SK-N-SH treated with all-trans-retinoic acid at 6 μM for 48 hours (cell line): Measurements from ENCODE around the gene TCEA2.

ENCODE experiments used
- ARNTL ChIP-seq: fragments of 450-650 bp; formaldehyde crosslinking; IDR thresholded peaks from 2 replicates; pipeline ENCODE4 v1.5.0; 2020; ENCODE audit warnings: low read depth, mild to moderate bottlenecking, moderate library complexity, borderline replicate concordance
- BACH2 ChIP-seq: fragments of 250-450 bp; sonication (Bioruptor Pico); IDR thresholded peaks from 2 replicates; pipeline ENCODE4 v1.9.0; 2021; ENCODE audit warnings: mild to moderate bottlenecking, borderline replicate concordance
- GLIS3 ChIP-seq: fragments of 250-450 bp; sonication (Bioruptor Pico); IDR thresholded peaks from 2 replicates; pipeline ENCODE4 v1.5.0; 2020; ENCODE audit warnings: mild to moderate bottlenecking, moderate library complexity
- OSR1 ChIP-seq: fragments of 250-450 bp; sonication (Bioruptor Pico); IDR thresholded peaks from 2 replicates; pipeline ENCODE4 v1.8.0; 2022; ENCODE audit warnings: moderate library complexity, mild to moderate bottlenecking, inconsistent platforms
- PPARA ChIP-seq: fragments of 250-450 bp; sonication (Bioruptor Pico); IDR thresholded peaks from 2 replicates; pipeline ENCODE4 v1.5.0; 2020; ENCODE audit warnings: mild to moderate bottlenecking, borderline replicate concordance
- RARB ChIP-seq: fragments of 250-450 bp; sonication (Bioruptor Pico); IDR thresholded peaks from 2 replicates; pipeline ENCODE4 v1.8.0; 2021; ENCODE audit warnings: mild to moderate bottlenecking, moderate library complexity
- SNAI2 ChIP-seq: fragments of 250-450 bp; sonication (Bioruptor Pico); IDR thresholded peaks from 2 replicates; pipeline ENCODE4 v1.5.0; 2020; ENCODE audit warnings: mild to moderate bottlenecking, moderate library complexity
- TOX ChIP-seq: fragments of 250-450 bp; sonication (Bioruptor Pico); IDR thresholded peaks from 2 replicates; pipeline ENCODE4 v1.8.0; 2021; ENCODE audit warnings: mild to moderate bottlenecking, moderate library complexity, borderline replicate concordance
- ZFP3 ChIP-seq: fragments of 250-450 bp; sonication (Bioruptor Pico); IDR thresholded peaks from 2 replicates; pipeline ENCODE4 v1.5.0; 2020; ENCODE audit warnings: mild to moderate bottlenecking, moderate library complexity
- ZNF565 ChIP-seq: fragments of 450-650 bp; formaldehyde crosslinking; conservative IDR thresholded peaks from 2 replicates; pipeline ENCODE4 v1.5.0; 2020; ENCODE audit warnings: low read depth, mild to moderate bottlenecking, moderate library complexity
- TF ChIP-seq, protein P1 (sequence below): fragments of 250-450 bp; sonication (Bioruptor Pico); IDR thresholded peaks from 2 replicates; pipeline ENCODE4 v1.8.0; 2020; ENCODE audit warnings: mild to moderate bottlenecking, moderate library complexity, borderline replicate concordance

DNA sequence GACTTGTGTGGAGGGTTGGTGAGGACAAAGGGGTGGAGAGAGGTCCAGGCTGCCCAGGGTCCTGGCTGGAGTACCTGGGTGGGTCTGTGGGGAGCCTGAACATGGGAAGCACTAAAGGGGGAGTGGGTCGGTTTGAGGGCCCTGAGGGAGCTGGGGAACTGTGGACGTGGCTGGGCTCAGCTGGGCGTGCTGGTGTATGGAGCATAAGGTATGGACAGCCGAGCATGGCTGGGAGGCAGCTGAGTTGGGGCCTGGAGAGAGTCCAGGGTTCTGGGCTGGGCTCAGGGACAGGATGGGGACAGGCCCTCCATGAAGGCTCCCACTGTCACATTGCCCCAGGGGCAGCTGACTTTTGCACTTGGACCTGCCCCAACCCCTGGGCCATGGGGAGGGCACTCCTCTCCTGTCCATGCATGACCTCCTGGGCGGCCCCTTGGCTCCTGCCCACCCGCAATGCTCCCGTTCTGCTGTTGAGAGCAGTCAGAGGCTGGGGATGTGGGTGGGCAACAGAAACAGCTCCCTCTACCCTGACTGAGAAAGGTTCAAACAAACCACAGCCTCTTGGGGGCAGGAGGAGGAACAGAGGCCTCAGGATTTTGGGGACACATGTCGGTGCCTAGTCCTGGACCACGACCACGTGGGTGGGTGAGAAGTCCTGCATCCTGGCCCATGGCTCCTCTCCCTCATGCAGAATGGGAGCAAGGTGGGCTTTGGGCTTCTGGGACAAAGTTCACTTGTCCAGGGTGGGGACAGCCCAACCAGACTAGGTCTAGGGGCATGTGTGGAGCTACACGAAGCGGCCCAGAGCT, 22.6 kb upstream of the TCEA2 start:
- TF ChIP-seq ARNTL (CRISPR knock-in tag) (no peak), SNAI2 (CRISPR knock-in tag) (no peak), TOX (CRISPR knock-in tag) (no peak), ZNF565 (CRISPR knock-in tag) (no peak), OSR1 (CRISPR knock-in tag) (no peak), ZFP3 (CRISPR knock-in tag) (no peak), RARB (no peak), GLIS3 (CRISPR knock-in tag) (no peak), BACH2 (CRISPR knock-in tag) (no peak), PPARA (CRISPR knock-in tag) (no peak)
- TF ChIP-seq, protein P1, sequence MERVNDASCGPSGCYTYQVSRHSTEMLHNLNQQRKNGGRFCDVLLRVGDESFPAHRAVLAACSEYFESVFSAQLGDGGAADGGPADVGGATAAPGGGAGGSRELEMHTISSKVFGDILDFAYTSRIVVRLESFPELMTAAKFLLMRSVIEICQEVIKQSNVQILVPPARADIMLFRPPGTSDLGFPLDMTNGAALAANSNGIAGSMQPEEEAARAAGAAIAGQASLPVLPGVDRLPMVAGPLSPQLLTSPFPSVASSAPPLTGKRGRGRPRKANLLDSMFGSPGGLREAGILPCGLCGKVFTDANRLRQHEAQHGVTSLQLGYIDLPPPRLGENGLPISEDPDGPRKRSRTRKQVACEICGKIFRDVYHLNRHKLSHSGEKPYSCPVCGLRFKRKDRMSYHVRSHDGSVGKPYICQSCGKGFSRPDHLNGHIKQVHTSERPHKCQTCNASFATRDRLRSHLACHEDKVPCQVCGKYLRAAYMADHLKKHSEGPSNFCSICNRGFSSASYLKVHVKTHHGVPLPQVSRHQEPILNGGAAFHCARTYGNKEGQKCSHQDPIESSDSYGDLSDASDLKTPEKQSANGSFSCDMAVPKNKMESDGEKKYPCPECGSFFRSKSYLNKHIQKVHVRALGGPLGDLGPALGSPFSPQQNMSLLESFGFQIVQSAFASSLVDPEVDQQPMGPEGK (CRISPR knock-in tag), result no peak
